ACHN (cell line): ENCODE data around the gene RPS6KA6.

Experiments used
- DNase-seq: peaks from one replicate; pipeline ENCODE4 v3.0.0-alpha.2; 2015
- in situ Hi-C: cut with HindIII; loops from 2 replicates; pipeline ENCODE4 v1.10.0; 2017; ENCODE audit warnings: low sequenced_read_pairs, low pct_ligation_motif_present, low pct_unique_long_range_greater_than_20kb

RPS6KA6 gene

DNA sequence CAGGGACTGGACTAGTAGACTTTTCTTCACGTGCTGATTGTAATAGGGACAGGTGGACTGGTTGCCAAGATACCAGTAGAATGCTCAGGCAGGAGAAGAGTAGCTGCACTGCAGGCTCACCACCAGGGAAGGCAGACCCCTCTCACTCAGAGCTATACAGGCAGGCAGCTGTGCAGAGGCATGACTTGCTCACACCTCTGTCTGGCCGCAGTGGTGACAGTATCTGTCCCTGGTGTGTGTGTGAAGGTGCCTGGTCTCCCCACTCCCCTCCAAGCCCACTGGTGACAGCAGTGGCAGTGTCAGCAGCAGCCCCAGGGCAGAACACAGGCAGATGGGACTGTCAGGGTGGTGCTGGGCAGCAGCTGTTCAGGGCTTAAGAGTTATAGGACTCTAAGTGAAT lies 140.7 kb downstream of the RPS6KA6 start:
- DNase-seq, result no peak
- in situ Hi-C loops, result no loop called here

DNA sequence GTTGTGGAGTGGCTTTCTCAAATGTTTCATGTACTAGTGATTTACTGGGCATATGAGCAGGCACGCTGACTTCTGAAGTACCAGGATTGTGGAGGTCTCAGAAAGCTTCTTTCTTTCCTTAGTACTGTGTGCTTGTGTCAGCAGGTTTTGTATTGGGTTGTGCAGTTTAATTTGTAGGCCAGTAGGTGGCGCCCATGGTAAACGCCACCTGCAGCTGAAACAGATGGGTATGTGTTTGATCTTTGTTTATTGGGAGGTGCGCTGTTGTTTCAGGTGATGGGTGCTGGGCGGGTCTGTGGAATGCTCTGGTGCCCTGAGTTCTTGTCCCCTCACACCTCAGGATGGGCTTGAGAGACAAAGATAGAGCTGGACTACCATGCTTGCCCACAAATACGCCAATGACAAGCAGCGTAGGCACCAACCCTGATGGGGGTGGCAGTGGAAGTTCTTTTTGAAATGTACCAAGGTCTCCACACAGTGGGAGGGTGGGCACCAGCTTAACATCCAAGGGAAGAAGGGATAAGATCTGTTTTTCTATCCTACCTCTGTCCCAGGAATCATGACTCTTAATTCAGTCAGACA lies 141.5 kb downstream of the RPS6KA6 start:
- in situ Hi-C loops, result no loop called here
- DNase-seq, result peak; percentile 8

DNA sequence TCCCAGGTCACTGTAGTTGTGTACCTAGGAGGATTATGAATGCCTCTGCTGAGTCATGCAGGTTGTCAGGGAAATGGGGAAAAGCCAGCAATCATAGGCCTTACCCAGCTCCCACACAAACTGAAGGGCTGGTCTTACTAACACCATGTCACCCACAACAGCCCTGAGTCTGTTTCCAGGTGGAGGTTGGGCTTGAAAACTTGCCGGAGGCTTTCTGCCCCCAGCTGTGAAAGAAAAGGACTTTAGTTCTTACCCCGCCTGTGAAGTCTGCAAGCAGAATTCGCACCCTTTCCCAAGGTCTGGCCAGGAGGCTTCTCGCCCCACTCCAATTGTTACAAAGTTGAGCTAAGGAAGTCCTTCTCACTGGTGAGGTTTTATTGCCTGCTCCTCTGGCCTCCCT lies 143.9 kb downstream of the RPS6KA6 start:
- in situ Hi-C loops, result no loop called here
- no peak for DNase-seq
